Measurements from ENCODE around the gene CALML5. TPM values are rescaled to one million over a fixed set of nuclear protein-coding genes. Genes with fewer than 3 reads are reported as not detected.

CALML5 gene
- total and polyA plus RNA-seq, 2 donors (not counting 1 experiment from before 2014, with no cell fraction given): not detected

- peak overlapping the region; percentile 13 for H3K4me2 ChIP-seq (ENCODE audit: extremely low read depth, insufficient read depth, low read length)
- H2AFZ ChIP-seq (ENCODE audit: low read length): no peak overlapping the region
- H3K9ac ChIP-seq (ENCODE audit: insufficient read depth, low read length): no peak overlapping the region
Measured at GRCh38 chr10:5466451-5467206, 32.7 kb downstream of the CALML5 start.

GRCh38 chr10:5465976-5466450 lies 33.4 kb downstream of the CALML5 start:
- Histone ChIP-seq H3K79me2 (ENCODE audit: control insufficient read depth, insufficient read depth, low read length) (no peaks in the 10 kb centered on the region), H3K4me2 (ENCODE audit: extremely low read depth, insufficient read depth, low read length) (peak overlapping the region; percentile 13), H3K27ac (ENCODE audit: insufficient read depth, low read length) (no peak overlapping the region), H3K9ac (ENCODE audit: insufficient read depth, low read length) (no peak overlapping the region), H3K27me3 (ENCODE audit: control insufficient read depth, insufficient read depth, low read length) (no peaks in the 10 kb centered on the region), H3K4me3 (replicated peaks in 1 of 4; ENCODE audit: control extremely low read depth in 1 of 4, insufficient read depth in 1 of 4, low read depth in 3 of 4, low read length in 4 of 4) (no peak overlapping the region), H2AFZ (ENCODE audit: low read length) (no peak overlapping the region), H4K20me1 (ENCODE audit: control insufficient read depth, extremely low read depth, insufficient read depth, low read length) (no peaks in the 10 kb centered on the region), H3K4me1 (ENCODE audit: control insufficient read depth, extremely low read depth, insufficient read depth, low read length) (peaks cover 6% of the 10 kb centered on the region), H3K9me3 (ENCODE audit: control insufficient read depth, insufficient read depth, low read depth, low read length) (no peaks in the 10 kb centered on the region), H3K36me3 (ENCODE audit: control insufficient read depth, insufficient read depth, low read length) (no peaks in the 10 kb centered on the region)
- TF ChIP-seq EZH2 (IDR thresholded peaks at IDR 0.05; ENCODE audit: low read length, missing control alignments) (no peak), CTCF (conservative IDR thresholded peaks at IDR 0.05 in 1 of 2, IDR thresholded peaks at IDR 0.05 in 1 of 2; ENCODE audit: low read depth in 1 of 2, low read length in 2 of 2) (no peak)
- no peak for DNase-seq (ENCODE audit: low read depth in 2 of 2)

More at GRCh38 chr10:5466451-5467206, 32.7 kb downstream of the CALML5 start:
- no peak for TF ChIP-seq EZH2 (IDR thresholded peaks at IDR 0.05; ENCODE audit: low read length, missing control alignments)
- TF ChIP-seq CTCF (conservative IDR thresholded peaks at IDR 0.05 in 1 of 2, IDR thresholded peaks at IDR 0.05 in 1 of 2; ENCODE audit: low read depth in 1 of 2, low read length in 2 of 2): no peak
- Histone ChIP-seq H3K27ac (ENCODE audit: insufficient read depth, low read length) (no peak overlapping the region), H3K9me3 (ENCODE audit: control insufficient read depth, insufficient read depth, low read depth, low read length) (no peaks in the 10 kb centered on the region), H3K79me2 (ENCODE audit: control insufficient read depth, insufficient read depth, low read length) (no peaks in the 10 kb centered on the region), H3K27me3 (ENCODE audit: control insufficient read depth, insufficient read depth, low read length) (no peaks in the 10 kb centered on the region), H3K36me3 (ENCODE audit: control insufficient read depth, insufficient read depth, low read length) (no peaks in the 10 kb centered on the region), H3K4me1 (ENCODE audit: control insufficient read depth, extremely low read depth, insufficient read depth, low read length) (peaks cover 6% of the 10 kb centered on the region), H3K4me3 (replicated peaks in 1 of 4; ENCODE audit: control extremely low read depth in 1 of 4, insufficient read depth in 1 of 4, low read depth in 3 of 4, low read length in 4 of 4) (no peak overlapping the region), H4K20me1 (ENCODE audit: control insufficient read depth, extremely low read depth, insufficient read depth, low read length) (no peaks in the 10 kb centered on the region)
- peak; percentile 89 to 90 for DNase-seq (ENCODE audit: low read depth in 2 of 2)

- no peak overlapping the region for H2AFZ ChIP-seq (ENCODE audit: low read length)
- H3K4me3 ChIP-seq (replicated peaks in 1 of 4; ENCODE audit: control extremely low read depth in 1 of 4, insufficient read depth in 1 of 4, low read depth in 3 of 4, low read length in 4 of 4): no peak overlapping the region
- DNase-seq (ENCODE audit: low read depth in 2 of 2): no peak
- H3K9ac ChIP-seq (ENCODE audit: insufficient read depth, low read length): no peak overlapping the region
- no peak overlapping the region for H3K27ac ChIP-seq (ENCODE audit: insufficient read depth, low read length)
- H3K27me3 ChIP-seq (ENCODE audit: control insufficient read depth, insufficient read depth, low read length): no peaks in the 10 kb centered on the region
- no peaks in the 10 kb centered on the region for H3K9me3 ChIP-seq (ENCODE audit: control insufficient read depth, insufficient read depth, low read depth, low read length)
- no peak overlapping the region for H3K4me2 ChIP-seq (ENCODE audit: extremely low read depth, insufficient read depth, low read length)
- H3K36me3 ChIP-seq (ENCODE audit: control insufficient read depth, insufficient read depth, low read length): no peaks in the 10 kb centered on the region
- H3K79me2 ChIP-seq (ENCODE audit: control insufficient read depth, insufficient read depth, low read length): no peaks in the 10 kb centered on the region
- H4K20me1 ChIP-seq (ENCODE audit: control insufficient read depth, extremely low read depth, insufficient read depth, low read length): no peaks in the 10 kb centered on the region
- TF ChIP-seq CTCF (conservative IDR thresholded peaks at IDR 0.05 in 1 of 2, IDR thresholded peaks at IDR 0.05 in 1 of 2; ENCODE audit: low read depth in 1 of 2, low read length in 2 of 2): no peak
- TF ChIP-seq EZH2 (IDR thresholded peaks at IDR 0.05; ENCODE audit: low read length, missing control alignments): no peak
- H3K4me1 ChIP-seq (ENCODE audit: control insufficient read depth, extremely low read depth, insufficient read depth, low read length): peaks cover 6% of the 10 kb centered on the region
Measured at GRCh38 chr10:5464546-5464945, 34.8 kb downstream of the CALML5 start.
